ENCODE results near the gene CD72.

DNA sequence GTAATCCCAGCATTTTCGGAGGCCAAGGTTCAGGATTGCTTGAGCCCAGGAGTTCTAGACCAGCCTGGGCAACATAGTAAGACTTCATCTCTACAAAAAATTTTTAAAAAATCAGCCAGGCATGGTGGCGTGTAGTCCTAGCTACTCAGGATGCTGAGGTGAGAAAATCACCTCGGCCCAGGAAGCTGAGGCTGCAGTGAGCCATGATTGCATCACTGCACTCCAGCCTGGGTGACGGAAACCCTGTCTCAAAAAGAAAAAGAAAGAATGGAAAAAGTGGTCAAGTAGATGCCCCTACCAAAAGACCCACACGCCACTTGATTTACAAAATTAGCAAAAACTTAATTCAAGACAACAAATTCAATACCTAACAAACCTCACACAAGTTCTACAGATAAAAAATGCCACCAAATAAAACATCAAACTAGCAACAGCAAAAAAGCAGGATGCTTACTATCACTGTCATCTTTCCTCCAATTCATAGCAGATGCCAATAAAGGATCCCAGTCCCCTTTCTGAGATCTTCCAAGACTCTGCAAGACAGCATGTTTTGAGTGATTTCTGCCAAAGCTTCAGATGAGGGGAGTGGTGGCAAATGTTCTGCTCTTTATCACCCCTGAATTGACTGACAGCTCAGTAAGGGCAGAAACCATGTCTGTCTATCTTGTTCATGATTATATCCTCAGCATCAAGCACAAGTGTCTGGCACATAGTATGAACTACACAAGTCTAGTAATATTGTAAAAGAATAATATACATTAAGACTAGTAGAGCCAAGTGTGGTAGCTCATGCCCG, 47.3 kb downstream of the CD72 start:
- no peak for TF ChIP-seq EZH2 (optimal IDR thresholded peaks at IDR 0.05; ENCODE audit: low read depth, low read length)
- TF ChIP-seq, protein P1, sequence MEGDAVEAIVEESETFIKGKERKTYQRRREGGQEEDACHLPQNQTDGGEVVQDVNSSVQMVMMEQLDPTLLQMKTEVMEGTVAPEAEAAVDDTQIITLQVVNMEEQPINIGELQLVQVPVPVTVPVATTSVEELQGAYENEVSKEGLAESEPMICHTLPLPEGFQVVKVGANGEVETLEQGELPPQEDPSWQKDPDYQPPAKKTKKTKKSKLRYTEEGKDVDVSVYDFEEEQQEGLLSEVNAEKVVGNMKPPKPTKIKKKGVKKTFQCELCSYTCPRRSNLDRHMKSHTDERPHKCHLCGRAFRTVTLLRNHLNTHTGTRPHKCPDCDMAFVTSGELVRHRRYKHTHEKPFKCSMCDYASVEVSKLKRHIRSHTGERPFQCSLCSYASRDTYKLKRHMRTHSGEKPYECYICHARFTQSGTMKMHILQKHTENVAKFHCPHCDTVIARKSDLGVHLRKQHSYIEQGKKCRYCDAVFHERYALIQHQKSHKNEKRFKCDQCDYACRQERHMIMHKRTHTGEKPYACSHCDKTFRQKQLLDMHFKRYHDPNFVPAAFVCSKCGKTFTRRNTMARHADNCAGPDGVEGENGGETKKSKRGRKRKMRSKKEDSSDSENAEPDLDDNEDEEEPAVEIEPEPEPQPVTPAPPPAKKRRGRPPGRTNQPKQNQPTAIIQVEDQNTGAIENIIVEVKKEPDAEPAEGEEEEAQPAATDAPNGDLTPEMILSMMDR (IDR thresholded peaks at IDR 0.05; ENCODE audit: low read length), result no peak
- no peak for TF ChIP-seq EZH2phosphoT487 (IDR thresholded peaks at IDR 0.05; ENCODE audit: low read length)
